IPS-NIHi7 (cell line): ENCODE data around the gene FRMD4A.
A peak's percentile ranks its signal among the peaks of the same experiment; 100 is the strongest.
"Not testable (repeated sequence)": the region's sequence is repeated elsewhere in the genome, so short reads cannot be mapped to it uniquely, and the experiment has no call there.

Source experiments
- DNase-seq: peaks from one replicate; pipeline ENCODE4 v3.0.0; 2012; ENCODE audit warnings: mixed read lengths; ENCODE audit errors: extremely low spot score

FRMD4A gene

DNA sequence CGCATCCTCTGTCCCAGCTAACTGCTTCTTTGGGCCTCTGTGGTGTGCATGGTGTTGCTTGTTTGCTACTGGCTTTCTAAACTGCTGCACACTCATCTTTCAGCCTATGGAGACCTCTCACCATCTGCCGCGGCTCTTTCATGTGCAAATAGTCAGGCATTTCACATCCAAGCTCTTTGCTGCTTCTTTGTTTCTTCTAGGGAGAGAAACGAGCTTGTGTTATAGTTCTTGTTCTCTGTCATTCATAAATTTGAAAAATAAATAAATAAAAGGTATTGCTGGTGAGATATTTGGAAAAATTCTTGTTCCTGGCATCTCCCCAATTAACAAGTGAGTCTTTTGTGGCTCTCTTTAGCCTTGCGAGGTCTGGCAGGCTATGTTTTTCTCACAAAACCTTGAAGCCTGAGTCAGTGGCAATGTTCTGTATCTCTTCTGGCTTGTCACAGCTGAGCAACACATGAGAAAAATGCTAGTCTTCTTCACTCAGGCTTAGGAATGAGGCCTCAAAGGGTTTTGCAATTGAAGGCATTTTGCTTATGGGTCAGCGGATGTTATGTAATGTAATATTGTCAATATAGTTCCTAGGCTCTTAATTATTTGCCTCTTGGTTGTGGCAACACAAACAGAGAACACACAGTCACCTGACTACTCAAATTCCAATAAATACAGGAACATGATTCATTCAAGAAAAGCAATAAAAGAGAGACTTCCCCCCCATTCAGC, 274.0 kb downstream of the FRMD4A start:
- DNase-seq, result no peak

DNA sequence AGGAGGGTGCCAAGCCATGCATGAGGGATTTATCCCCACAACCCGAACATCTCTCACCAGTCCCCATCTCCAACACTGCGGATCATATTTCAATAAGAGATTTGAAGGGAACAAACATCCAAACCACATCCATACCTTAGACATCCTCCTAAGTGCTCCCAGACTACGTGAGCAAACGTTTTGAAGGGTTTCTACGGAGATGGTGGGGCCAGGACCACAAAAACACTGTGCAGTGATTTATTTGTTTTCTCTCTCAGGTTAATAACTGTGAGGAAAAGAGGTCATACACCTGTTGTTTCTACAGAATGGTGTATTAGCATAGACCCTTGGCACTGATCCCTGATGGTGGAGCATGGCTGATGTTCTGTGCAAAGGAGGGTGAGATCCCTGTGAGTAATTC, 277.8 kb downstream of the FRMD4A start:
- DNase-seq, result no peak

DNA sequence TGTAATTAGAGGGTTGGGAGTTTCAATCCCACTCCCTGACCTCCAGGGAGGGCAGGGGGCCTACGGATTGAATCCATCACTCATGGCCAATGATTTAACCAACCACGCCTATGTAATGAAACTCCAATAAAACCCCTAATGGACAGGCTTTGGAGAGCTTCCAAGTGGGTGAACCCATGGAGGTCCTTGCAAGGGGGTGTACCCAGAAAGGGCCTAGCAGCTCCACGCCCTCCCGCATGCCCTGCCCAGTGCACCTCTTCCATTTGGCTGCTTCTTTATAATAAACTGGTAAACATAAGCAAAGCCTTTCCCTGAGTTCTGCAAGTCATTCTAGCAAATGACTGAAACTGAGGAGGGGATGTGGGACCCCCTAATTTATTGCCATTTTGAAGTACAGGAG, 280.1 kb downstream of the FRMD4A start:
- DNase-seq, result no peak

DNA sequence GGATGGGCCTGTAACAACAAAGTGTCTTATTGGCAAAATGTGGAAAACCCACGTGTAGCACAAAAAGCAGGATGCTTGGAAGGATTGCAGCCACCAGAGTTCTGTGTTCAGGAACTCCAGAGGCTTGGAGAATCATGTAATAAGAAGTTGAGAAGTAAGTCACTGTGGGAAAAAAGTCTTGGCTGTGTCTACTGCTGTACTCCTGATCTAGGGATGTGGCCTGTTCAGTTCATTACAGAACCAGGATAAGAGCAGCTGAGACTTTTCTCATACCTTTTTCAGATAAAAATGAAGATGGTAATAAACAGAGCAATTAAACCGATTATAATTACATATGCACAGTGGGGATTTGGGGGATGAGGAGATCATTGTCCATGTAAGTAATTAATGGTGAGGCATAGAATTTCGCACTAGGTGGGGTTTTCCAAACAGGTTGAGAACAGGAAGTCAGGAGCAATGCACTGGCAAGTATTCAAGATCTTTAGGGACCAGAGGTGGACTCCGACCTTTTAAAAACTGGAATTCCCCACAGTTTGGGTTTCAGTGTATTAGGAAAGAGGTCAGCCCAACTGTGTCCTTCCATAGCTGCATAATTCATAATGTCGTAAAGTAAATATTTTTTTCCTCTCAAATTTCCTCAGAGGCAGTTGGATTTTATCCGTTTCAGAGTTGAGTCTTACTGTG, 281.7 kb downstream of the FRMD4A start:
- DNase-seq, result no peak

DNA sequence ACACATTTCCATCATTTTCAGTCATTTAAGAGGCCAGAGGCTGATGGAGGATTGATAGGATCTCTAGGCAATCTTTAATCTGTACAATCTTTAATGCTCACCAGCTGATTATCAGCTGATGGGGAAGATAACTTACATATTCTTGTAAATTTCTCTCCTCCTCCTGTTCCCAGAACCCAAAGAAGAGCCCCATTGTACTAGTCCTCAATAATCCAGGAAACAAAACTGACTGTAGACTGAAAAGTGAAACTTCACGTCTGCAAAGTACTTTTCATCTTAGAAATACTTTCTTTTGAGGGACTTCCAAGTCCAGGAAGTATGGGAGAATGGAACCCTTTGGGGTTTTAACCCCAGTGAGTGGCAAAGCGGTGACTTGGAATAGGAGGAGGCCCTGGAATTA, 283.3 kb downstream of the FRMD4A start:
- no peak for DNase-seq

DNA sequence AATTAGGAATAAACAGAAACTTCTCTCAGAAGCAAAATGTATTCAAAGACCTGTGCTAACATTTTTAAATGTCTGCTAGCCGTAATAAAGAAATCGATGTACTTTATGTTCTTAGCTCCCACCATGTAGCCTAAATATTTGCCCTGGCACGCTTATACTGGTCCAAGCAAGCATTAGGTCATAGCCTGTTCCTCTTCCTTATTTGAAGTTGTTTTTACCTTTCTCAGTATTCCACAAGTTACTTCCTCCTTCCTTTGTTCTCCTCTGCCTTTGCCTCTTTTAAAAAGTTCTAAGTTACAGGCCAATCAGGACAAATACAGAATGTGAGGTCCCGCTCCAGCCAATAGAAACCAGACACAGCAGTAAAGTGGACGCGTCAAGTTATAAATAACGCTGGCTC, 288.7 kb downstream of the FRMD4A start:
- not testable (repeated sequence) for DNase-seq

DNA sequence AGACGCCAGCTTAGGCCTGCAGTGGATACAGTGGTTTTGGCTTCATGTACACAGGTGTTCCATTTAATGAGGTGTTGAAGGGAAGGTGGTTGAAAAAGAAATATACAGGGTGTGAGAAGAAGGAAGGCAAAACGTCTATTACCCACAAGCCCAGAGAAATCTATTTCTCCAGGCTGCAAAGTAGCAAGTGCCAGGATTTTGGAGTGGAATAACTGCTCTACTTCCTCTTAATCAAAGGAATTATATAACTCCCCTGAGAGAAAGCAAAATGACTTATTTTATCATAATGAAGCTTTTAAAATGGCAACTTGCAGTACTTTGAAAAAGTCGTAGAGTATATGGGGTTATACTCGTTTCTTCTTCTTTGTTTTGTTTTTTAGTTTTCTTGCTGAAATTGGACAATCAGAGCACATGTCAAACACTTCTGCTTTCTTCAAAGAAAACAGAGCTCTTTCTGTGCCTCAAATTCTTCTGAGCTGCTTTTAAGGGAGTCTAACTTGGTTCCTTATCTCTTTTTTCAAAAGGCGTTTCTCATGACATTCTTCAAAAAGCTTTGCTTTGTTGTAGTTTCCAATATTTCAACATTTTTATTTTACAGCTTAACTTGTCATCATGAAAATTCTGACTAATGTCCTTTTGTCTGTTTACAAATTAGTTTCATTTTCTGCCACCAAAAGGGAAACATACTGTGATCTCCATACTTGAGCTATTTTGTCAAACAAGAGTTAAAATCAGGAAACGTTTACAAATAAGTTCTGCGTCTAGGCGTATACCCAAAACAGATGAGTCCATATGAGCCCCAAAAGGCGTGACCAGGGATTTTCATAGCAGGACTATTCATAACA, 289.7 kb downstream of the FRMD4A start:
- DNase-seq, result no peak

DNA sequence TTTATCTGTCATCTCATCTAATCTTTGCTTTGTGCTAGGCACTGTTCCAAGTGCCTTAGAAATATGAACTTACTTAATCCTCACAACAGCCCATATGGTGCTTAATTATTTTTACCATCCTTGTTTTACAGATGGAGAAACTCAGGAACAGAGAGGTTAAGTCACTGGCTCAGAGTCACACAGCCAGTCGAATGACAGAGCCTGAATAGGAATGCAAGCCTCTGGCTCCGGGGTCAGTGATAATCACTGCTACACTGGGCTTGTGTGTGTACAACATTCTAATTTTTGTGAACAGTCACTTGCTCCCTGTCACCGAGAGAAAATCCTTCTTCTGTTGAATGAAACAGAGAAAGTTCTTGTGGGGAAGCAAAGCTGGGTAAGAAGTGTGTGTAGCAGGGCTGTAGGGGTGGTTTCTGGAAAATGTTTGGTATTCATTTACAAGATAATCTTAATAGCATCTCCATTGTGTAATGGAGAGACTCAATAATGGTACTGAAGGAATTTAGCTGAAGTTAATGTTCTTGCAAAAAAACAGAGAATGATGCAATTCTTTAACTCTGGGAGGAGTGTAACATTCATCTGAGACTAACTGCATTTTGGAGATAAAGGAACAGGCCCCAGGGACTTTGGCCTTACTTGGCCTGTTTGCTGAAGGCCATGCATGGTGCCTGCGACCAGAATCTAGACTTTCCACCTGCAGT, 290.6 kb downstream of the FRMD4A start:
- DNase-seq, result no peak

DNA sequence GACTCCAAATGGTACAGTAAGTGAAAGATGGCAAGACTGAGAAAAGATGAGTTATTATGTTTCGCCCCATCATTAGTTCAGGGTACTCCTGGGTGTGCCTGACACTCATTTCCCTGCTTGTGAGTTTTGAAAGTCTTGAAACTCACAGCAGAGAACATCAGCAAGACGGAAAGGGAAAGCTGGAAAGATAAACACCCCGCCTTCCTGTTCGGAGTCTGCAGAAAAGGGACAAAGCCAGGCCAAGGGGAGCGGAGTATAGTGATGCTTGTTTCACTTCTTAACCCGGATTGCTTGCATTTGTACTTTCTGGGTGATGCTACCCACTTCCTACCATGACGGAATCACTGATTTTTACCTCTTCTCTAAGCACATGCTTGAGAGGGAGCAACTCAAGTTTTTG, 294.5 kb downstream of the FRMD4A start:
- DNase-seq, result no peak

DNA sequence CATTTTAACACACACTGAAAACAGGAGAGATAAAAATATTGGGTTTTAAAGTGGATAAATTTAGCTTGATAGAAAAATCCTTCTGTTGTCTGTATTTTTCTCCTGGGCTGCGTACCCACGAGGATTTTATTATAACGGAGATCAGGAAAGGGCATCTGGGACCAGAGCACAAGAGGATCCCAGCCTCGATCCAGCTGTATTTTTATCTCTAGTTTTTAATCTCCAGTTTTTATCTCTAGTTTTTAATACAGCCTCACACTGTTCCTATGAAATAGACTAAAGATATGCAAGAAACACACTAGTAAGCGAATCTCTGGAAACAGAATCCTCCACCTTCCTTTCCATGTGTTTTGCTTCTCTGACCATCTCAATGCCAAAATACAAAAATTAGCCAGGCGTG, 295.2 kb downstream of the FRMD4A start:
- no peak for DNase-seq

DNA sequence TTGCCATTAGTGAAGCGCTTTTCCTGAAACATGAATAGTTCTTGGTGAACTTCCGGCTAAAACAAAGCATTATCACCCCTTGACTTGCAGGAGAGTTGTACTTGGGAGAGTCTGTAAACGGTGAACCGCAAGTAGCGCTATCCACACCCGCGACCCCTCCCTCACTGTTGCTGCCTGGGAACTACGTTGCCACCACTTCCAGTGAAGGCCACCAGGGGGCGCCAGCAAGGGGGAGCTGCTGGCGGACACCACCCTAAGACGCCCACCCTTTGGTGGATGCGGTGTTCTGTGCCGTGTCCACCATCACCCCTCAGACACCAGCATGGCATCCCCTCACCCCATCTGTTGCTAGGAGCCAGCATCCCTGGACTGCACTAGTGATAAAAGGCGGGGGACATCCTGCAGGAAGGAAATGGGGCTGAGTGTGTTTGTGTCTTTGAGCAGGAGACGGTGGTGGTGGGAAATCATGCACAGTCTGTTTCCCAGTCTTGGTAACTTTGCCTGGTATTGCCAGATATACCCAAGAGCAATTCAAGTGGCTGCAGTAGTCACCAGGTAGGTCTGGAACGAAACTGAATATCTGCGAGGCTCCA, 298.2 kb downstream of the FRMD4A start:
- DNase-seq, result peak; percentile 92

DNA sequence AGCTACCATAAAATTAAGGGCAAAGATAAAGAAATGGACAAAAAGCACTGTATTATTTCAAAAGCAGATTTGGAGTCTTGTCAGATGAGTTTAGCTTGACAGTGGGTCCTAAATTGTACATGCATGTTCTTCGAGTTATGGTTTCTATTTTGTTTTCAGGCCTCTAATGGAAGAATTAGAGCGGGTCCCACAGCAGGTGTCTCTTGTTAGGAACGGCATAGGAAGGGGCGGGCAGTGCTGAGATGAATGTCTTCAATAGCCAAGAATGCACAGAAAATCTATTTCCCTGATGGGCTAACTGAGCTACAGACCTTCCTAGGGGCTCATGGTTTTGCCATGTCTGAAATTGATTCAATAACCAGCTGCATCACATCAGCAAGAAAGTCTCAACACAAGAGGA, 304.4 kb downstream of the FRMD4A start:
- no peak for DNase-seq

DNA sequence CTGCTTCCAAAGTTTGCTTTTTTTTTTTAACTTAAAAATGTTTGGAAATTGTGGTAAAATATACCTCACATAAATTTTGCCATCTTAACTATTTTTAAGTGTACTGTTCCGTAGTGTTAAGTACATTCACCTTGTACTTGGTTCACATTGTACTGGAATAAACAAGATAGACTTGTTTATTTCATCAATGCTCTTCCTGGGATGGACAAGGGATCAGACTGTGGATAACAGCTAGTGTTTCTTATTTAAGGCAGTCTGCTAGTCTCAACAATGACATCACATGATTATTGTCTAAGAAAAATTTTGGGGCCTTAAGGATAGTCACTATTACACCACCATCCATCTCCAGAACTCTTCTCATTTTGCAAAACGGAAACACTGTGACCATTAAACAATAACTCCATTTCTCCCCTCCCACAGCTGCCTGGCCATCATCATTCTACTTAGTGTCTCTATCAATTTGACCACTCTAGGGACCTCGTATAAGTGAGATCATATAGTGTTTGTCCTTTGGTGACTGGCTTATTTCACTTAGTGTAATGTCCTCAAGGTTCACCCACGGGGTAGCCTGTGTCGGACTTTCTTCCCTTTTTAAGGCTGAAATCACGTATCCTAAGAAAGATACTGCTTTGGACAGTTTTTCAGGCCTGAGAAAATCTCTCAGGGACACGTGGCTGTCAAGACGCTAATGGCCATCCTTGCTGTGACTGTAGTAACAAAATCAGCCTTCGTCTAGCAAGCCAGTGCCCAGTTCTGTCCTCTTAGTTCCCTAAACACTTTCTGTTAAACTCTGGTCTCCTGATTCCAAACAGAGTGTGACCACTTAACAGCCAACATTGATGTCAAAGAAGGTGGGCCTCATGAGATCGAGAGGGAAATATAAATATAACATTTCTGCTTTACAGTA, 305.2 kb downstream of the FRMD4A start:
- DNase-seq, result no peak

DNA sequence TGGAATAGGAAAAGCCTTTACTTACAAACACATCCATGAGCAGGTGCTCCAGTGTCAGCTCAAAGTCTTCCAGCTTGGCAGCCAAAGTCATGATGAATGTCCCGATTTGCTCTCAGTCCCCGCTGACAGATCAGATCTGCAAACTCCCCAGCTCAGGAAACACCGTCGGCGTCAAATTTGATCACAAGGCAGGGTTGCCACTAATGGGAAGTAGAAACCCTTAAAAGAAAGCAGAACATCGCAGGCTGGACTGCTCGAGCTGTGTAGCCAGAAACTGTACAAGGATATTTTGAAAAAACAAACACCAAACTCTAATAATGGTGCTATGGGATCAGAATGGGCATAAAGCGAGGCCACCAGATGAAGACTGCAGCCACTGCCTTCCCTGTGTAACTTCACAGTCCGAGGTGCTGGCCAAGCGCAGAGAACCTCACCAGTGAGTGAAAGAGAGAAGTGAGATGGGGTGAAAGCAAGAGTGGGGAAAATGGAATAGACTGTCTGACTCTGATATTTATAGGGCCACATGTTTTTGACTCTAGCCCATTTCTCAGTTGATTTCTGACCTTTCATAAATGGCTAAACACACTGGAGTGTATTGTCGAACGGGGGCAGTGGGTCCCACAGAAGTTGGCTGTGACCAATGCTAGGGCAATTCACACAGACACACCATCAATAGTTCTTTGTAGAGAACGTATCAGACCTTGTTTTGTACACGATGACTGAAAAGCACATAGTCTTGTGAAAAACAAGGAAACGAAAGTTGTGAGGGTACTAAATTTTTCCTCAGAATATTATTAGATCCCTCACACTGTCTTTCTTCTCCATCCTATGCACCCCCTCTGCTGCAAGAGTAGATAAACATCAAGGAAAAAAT, 306.2 kb downstream of the FRMD4A start:
- no peak for DNase-seq

DNA sequence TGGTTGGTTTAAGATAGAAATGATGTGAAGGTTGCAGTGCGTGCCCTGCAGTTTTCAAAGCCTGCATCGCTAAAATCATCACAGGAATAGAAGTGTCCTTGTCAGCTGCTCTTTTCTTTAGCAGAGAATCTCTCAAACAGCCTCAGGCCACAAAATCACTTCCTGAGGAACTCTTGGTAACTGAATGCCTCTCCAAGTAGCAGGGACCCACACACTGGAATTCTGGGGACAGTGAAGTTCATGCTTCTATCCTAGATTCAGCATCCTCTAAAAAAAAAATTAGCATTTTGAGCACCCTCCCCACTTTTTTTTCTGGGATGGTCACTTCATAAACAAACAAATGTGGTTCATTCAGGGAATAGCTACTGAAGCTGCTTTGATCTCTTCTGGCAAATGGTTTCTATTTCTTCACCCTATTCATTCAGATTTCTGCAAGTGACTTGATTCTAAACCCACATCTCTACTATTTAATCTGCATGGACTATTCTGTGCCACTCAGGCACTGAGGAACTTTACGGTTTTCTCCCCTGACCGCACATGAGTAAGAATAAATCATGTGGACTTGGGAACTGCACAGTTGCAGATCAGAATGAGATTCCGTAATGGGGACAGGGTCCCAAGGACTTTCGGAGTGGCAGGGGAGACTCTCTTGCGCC, 306.9 kb downstream of the FRMD4A start:
- DNase-seq, result no peak

DNA sequence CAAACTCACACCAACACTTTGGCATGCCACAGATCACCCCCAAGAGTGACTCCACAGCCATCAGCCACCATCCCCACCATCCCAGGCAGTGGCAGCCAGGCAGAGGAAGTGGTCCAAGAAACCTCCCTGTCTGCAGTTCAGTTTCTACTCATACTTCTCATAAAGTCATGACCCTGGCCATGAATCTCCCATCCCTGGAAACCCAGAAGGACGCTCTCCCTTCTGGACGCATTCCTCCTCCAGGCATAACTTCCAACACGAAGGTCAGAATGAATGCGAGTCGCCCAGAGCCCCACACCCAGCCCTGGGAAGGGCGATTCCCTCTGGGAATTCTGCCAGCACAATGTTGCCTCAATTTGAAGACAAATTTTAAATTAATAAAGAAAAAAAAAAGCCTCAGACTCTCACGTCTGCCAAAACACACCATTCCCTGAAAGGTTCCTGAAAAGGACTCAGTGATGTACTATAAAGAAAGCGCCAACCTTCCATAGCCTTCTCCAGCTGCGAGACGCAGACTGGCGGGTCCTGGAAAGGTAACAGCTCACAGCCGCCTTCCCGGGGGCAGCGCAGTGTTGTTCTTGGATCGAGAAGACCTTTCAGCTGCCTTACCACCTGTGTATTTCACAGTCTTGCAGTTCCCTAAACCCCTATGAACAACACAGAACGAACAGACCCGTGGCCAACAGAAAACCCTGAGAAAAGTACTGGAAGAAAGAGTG, 307.6 kb downstream of the FRMD4A start:
- no peak for DNase-seq

DNA sequence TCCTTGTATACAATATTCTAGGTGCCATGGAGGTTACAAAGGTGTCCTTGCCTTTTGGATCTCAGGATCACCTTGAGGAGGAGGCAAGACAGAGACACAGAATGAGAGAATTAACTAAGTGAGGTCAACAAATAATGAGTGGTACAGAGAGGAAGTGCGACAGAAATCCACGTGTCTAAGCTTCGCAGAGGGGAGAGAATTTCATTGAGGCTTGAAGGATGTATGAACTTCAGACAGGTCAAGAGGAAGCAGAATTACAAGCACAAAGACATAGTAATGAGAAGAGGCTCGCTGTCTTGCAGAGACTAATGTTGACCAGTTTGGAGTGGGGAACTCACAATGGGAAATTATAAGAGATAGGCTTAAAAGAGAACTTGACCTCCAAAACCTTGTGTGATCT, 308.7 kb downstream of the FRMD4A start:
- DNase-seq, result no peak

DNA sequence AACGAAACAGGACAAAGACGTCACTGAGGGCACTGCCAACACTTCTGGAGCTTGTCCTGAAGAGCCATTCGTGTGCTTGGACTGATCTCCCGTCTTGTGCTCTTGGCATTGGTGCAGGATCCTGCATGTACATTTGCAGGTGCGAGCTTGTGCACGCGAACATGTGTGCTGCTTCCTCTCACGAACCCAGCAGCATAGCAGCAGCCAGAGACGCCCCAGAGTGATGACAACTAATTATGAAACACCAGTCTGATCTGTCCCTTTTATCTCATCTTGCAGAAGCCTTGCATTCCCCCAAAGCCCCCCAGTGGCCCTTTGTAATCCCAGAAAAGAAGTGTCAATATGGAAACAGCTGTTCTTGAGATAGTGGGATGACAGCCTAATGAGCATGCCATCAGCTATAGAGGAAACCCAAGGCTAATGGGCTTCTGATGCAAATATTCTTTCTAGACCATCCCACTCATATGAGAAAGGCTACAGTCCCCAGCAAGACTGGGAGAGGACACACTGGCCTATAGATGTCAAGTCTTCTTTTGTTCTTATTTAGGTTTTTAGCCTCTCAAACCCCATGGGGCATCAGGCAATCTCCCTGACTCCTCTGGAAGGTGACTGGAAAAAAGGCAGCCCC, 310.6 kb downstream of the FRMD4A start:
- DNase-seq, result no peak
